ENCODE results near the gene OPN1LW.
"Not testable (repeated sequence)": the region's sequence is repeated elsewhere in the genome, so short reads cannot be mapped to it uniquely, and the experiment has no call there.

Gene OPN1LW

DNA sequence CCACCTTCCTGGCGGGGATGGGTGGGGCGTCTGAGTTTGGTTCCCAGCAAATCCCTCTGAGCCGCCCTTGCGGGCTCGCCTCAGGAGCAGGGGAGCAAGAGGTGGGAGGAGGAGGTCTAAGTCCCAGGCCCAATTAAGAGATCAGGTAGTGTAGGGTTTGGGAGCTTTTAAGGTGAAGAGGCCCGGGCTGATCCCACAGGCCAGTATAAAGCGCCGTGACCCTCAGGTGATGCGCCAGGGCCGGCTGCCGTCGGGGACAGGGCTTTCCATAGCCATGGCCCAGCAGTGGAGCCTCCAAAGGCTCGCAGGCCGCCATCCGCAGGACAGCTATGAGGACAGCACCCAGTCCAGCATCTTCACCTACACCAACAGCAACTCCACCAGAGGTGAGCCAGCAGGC lies at the start of gene OPN1LW:
Gene OPN1LW, plus strand, starts transcription at position 234 of the 400 bp plus-strand sequence. Its CDS starts 41 bp downstream, at position 275.
- not testable (repeated sequence) for DNase-seq

DNA sequence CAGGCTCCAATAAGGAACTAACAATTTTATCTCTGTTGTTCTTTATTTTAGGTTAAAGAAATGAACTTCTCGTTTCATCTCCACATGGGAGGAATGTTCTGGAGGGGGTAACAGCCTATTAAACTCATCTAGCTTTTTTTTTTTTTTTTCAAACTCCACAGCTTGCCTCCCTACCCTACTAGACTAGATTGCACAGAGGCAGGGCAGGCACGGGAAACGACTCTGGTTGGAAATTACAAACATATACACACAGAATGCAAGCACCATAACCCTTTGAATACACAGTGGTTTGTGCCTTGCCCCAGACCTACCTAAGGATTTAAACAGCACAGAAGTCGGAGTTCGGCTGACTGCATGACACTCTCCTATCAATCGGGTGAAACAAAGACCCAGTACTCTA lies 49.2 kb upstream of the OPN1LW start:
- no peak for DNase-seq

DNA sequence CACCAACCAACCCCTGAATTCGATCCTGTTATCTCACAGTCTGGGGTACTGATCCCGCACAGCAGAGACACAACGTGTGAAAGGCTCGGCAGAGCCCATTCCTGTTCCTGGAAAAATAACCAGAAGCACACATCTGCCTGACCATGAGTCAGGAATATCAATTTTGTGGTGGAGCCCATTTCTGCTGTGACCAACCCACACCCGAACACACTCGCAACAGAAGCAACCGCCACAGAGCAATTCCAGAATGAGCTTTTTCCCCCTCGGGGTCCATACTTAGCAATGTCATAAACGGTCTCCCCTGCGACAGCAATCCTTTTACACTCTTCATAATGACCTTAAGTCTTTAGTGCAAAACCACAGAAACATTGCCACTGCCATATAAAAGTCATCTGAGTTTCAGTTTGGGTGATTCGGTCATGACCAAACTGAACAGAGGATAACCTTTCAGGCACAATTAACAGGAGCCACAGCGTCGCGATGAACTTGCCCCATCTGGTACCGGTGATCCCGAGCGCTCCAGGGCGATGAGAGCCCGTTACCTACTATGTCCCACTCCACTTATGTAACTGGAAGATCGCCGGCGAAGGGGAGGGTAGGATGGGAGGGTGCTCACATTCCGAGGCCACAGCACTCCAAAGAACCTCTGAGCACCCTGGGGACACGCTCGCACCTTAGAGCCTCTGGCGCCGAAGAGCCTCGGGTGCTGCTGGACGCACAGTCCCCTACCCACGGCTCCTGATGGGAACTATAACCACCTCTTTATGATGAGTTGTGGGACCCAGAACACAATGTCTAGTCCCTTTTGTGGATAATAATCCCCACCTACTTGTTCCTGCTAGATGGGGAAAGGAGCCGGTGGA lies 47.7 kb upstream of the OPN1LW start:
- DNase-seq: peak in 1 of 2 experiments; percentile 1

DNA sequence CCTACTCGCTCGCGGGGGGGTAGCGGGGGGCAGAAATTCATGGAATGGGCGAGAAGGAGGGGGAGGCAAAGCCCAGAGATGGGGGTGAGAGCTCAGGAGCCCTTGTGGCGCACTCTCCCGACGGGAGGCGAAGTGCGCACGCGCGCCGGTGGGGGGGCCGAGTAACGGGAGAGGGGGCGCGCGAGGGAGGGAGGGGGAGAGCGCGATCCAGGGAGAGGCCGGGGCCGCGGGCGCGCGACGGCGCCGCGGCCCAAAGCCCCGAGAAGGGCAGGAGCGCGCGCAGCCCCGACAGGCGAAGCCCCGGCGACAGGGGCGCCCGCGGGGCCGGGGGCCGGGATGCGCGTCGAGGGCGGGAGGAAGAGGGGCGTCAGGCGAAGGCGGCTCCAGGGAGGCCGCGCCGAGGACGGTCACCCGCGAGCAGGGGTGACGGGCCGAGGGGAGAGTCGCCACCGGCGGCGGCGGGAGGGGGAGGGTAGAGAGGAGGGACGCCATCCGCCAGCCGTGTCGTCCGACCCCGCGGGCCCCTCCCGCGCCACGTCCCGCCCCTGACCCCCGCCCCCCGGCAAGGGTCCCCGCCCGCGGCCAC lies 46.9 kb upstream of the OPN1LW start:
- no peak for DNase-seq

DNA sequence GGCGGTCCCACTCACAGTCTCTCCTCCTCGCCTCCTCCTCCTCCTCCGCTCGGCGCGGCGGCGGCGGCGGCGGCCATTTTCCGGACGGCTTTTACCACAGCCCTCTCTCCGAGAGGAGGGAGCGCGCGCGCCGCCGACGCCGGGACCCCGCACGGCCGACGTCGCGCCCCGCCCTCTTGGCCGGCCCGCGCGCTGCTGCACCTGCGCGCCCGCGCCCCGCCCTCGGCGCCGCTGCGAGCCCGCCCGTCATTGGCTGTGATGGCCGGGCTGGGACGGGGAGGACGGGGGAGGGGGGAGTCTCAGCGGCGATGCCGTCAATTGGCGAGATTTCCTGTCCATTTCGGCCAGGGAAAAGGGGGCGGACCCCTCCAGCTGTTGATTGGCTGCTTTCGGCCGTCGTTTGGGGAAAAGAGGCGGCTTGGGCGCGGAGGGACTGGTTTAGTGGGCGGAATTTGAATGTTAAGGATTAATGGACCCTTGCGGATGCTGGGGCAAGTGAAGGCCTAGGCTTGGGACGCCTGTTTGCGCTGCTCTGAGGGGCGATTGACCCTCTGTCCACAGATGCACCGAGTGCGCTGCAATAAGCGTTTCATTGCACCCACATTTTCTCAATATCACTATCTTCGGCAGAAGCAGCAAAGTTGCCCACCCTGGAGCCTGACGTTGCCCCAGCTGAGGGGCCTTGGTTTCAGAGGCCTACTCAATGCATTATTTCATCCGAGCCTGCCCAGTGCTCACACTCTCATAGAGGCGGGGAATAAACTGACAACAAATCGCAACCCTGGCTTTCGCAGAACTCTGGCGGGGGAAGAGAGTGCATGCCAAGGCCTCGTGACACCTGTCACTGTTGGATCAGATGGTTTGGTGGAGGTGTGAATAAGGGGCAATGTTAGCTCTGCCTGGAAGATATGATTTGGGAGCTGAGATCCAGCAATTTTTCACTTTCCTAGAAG lies 46.2 kb upstream of the OPN1LW start, which contains the start of gene MECP2:
Gene MECP2, minus strand, starts transcription at position 129 of the 953 bp plus-strand sequence.
- peak; percentile 70 to 81 for DNase-seq

DNA sequence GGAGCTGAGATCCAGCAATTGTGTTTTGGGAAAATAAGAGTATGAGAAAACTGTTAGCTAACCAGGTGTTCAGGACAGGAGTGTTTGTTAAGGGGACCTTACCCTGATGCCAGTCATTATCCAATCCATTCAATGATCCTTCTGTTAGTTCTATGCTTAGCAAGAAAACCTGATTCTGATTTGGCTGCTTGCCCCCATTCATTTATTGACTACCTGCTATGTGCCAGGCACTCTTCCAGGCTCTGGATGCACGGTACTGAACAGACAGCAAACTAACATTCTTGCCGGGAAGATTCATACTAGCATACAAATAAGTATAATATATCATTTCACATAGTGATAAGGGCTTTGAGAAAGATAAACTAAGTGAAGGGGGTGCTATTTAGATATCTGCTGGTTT lies 45.5 kb upstream of the OPN1LW start:
- no peak for DNase-seq

DNA sequence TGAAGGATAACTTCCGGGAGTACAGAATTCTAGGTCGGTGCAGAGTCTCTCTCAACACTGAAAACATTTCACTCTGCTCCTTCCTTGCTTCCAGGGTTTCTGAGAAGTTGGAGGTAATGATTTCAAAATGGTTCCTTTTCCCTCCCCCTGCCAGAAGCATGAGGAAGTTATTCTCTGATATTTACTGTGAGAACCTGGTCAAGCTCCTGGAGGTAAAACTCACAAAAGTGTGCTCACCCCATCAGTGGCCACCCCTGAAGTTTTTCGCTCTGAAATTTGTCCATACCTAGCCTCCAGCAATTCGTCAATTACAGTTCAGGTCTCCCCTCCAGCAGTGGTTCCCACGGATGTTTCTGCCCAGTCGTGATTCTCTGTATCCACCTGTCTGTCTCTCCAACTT lies 30.3 kb upstream of the OPN1LW start:
- no peak for DNase-seq

DNA sequence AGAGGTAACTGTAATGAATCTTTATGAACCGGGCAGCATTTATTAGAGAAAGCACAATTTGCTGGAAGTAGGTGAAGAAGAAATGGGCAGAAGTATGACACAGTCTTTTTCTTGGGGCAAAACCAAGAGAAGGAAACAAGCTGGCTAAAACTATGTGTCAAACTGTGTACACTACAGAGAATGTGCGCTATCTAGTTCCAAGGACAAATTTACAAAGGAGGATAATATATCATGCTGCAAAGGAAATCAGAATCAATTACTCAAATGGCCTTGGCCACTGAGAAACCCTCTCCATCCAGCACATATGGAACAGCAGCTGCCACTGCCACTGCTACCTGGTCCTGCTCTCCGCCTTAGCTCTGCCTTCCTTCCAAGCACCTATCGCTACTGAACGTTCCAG lies 29.4 kb upstream of the OPN1LW start:
- DNase-seq: no peak

DNA sequence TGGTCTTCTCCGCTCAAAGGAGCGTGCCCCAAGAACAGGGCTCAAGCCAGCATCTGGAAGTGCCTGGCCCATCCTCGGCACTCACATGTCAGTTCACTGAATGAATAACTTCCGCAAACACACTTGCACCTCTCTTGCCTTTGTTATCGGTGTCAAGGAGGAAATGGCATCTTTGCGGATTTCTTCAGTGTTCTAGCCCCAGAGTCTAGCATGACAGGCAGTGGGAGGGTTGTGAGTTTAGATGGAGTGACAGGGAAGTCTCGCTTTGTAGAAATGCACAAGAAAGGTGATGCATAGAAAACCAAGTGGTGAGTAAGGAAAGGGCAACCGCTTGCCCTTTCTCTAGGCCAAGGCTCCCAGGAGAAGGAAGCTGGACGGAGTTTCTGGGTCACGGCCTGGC lies 29.0 kb upstream of the OPN1LW start:
- no peak for DNase-seq

DNA sequence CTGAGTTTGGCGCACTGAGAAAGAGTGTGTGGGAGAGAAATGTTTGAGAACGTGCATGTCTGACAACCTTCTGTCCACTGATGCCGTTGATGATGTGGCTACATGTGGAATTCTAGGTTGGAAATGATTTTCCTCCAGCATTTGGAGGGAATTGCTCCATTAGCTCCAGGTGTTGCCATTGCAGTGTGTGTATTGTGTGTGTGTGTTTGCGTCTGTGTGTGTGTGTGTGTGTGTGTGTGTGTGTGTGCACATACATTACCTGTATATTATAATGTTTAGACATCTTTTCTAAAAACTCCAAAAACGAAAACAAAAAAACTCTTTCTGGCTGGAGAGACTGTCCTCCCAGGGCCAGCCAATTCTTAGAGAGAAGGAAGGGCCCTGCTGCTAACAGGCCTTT lies 28.3 kb upstream of the OPN1LW start:
- no peak for DNase-seq

DNA sequence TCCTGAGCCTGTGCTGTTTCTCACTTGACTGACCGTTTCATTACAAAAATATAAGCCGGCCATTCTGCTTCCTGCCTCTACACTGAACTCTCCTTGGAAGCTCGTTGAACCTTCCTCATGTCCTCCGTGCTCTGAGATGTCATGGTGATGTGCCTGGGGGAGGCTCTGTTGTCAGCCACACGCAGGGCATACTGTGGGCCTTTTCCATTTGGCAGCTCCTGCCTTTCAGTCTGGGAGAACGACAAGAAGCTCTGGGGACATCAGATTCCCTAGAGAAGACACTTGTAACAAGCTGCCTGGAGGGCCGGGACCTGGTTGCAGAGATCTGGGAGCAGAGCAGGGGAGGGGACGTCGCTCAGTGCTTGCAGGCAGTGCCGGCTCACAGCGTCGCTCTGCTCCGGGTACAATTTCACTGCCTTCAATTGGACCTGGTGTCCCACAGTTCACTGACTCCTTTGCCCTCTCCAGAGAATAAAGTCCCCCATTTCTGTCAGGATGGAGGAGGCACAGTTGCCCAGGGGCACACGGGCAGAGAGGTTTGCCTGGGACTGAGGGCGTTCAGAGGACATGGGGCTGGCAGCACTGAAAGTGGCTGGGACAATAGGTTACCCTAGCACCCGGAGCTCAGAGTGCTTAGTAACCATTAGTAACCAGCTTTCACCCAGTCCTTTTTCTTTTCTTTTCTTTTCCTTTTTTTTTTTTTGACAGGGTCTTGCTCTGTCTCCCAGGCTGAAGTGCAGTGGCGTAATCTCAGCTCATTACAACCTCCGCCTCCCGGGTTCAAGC lies 27.4 kb upstream of the OPN1LW start:
- no peak for DNase-seq

DNA sequence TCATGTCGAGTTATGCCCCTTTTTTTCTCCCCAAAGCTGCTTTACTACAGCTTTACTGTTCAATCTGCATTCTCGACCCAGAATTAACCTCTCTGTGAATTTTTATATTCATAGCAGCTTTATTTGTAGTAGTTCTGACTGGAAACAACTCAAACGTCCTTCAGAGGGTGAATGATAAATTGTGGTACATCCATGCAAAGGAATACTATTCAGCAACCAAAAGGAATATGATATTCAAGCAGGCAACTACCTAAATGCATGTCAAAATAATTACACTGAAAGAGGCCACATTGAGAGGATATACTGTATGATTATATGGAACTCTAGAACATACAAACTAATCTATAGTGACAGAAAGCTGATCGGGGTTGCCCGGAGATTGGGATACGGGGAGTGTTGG lies 26.5 kb upstream of the OPN1LW start:
- DNase-seq: no peak

DNA sequence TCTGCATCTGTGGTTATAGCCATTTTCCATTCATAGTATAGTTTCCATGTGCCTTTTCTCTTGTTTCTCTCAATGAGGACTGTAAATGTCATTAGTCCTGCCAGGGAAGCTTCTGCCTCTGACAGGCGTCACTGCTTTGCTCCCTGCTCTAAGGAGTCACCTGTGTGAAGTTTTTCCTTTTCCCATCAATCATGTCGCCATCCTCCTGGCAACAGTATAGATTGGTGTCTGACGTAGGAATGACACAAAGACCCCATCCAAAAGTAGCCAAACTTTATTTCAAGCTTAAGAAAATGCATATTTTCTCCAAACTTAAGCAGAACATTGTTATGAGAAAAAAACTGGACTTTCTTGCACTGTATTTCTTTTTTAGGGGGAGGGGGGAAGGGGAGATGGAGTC lies 23.5 kb upstream of the OPN1LW start:
- no peak for DNase-seq

DNA sequence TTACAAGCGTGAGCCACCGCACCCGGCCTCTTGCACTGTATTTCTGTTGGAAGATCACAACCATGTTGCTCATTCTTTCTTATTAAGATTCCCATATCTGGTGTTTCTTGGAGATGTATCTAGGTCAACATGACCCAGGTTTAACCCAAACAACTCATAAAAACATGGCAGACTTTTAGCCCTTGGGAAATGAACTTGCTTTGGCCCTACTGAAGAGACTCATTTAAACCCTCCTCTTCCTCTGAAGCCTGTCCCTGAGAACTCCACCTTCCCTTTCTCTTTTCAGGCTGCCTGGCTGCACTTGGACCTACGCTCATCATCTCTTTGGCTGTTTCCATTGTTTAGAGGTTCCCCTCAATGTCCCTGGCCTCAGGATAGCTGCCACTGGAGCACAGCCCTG lies 22.8 kb upstream of the OPN1LW start:
- no peak for DNase-seq

DNA sequence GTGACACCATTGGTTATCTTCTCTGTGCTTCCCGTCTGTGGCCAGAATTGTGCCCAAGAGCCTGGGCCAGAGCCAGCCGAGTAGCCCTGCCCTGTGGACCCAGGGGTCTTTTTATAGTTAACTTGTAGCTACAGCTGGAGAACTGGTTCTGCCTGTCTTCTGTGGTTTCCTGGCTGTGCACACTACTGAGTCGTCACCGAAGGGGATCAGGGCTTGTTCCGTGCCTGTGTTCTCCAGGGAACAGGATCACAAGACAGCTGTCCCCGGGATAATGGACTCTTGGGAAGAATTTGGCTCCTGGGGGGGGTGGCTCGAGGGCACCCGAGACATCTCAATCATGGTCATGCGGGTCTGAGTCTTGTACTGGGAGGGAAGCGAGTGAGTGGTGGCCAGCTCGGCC lies 22.1 kb upstream of the OPN1LW start:
- DNase-seq: no peak

DNA sequence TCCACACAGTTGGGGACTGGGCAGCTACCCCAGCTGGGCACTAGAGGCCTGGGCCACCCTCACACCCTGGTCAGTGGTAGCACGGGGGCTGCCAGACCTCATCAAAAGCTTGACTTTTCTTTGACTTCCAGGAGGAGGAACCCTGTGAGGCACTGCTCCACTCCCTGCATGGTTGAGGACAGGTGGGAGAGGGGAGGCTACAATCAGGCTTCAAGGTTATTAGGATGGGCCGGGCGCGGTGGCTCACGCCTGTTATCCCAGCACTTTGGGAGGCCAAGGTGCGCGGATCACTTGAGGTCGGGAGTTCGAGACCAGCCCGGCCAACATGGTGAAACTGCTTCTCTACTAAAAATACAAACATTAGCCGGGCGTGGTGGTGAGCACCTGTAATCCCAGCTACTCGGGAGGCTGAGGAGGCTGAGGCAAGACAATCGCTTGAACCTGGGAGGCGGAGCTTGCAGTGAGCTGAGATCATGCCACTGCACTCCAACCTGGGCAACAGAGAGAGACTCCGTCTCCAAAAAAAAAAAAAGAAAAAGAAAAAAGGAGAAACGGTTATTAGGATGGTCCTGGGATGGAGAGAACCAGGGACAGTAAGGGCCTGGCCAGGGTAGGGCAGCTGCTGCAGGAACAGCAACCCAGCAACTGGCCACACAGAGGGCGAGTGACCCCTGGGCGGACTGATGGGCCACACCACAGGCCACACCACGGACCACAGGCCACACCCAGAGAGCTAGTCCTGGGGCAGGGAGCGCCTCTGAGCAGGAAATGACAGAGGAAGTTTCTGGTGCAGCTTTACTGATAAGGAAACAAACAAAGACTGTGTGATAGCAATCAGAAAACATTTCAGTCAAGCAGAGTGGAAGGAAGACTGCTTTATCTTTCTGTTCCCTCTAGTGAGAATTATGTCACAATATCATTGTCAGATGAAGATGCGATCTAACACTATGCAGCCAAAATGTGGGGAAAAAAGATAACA lies 20.5 kb upstream of the OPN1LW start:
- DNase-seq: no peak

DNA sequence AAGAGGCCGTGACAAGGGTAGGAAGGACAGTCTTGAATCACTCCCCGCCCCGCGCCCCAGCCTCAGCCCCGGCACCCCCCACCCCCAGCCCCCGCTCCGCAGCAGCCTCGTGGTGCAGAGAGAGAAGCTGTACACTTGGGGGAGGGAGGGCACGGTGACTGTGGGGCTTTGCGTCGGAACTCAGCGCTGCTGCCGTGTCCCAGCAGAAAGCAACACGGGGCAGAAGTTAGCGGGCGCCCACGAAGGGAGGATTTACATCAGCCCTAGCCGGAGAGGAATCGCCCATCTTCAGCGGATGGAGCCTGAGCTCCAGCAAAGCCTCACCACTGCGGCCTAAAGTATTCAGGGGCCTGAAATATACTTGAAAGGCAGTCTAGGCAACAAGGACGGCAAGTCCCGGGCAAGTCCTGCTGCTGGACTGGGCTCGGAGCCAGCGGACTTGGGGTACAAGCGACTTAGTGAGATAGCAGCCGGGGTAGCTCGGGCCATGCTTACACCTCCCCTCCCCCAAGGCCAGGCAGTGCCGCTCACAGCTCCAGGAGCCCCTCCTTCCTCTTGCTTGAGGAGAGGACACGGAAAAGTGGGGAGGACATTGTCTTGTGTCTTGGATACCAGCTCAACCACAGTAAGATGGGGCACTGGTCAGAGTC lies 18.5 kb upstream of the OPN1LW start:
- DNase-seq: no peak

DNA sequence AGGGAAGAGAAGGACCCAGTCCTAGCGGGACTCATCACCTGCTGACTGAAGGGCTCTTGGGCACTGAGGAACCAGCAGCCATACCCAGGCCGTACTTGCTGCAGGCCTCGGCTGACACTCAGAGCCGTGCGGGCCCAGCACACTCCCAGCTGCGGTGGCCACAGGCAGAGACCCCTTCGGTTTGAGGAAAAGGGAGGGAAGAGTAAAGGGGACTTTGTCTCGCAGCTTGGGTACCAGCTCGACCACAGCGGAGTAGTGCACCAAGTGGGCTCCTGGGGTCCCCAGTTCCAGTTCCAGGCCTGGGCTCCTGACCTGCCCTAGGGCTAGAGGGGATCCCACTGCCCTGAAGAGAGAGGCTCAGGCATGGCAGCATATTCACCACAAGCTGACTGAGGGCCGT lies 17.9 kb upstream of the OPN1LW start:
- DNase-seq: no peak

DNA sequence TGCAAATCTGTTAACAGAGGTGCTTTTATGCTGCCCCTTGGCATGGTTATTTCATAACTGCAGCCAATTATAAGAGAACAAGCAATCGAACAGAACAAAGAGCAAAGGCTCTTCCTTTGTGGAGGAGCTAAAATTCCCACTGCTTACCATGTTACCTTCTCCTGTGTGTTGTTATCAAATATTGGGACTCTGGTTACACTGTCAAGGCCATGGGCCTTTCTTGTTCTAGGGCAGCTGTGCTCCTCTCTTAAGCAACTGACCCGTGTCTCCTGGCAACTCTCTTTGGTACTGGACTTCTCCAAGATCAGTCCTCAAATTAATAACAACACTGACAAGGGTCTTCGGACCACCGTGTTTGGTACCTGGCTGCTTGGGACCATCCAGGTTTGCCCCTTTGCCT lies 12.1 kb upstream of the OPN1LW start:
- no peak for DNase-seq

DNA sequence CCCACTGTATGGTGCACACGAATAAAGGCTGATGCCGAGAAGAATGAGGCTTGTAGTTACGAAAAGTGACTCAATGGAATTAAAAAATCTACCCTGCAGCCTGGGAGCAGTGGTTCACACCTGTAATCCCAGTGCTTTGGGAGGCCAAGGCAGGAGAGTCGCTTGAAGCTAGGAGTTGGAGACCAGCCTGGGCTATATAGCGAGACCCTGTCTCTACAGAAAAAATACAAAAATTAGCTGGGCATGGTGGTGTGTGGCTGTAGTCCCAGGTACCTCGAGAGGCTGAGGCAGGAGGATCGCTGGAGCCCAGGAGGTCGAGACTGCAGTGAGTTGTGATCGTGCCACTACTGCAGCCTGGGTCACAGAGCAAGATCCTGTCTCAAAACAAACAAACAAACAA lies 11.7 kb upstream of the OPN1LW start:
- no peak for DNase-seq

Data from cerebellar nuclear complex (tissue), 1 donor.